Measurements from ENCODE around the gene CAMKMT. TPM values are rescaled to one million over a fixed set of nuclear protein-coding genes. Genes with fewer than 3 reads are reported as not detected.

The CAMKMT gene
- total RNA-seq, 3 donors from 2014 or later = 6.4 to 11.8 (median 10.5) TPM

- Histone ChIP-seq H3K9me3 (no peaks in the 10 kb centered on the region), H3K27me3 (no peaks in the 10 kb centered on the region), H3K4me3 (no peak overlapping the region), H3K4me1 (no peaks in the 10 kb centered on the region), H3K36me3 (peaks cover 3% of the 10 kb centered on the region), H3K27ac (no peak overlapping the region)
- no peak for DNase-seq (ENCODE audit: low spot score in 2 of 2)
- TF ChIP-seq, protein P1, sequence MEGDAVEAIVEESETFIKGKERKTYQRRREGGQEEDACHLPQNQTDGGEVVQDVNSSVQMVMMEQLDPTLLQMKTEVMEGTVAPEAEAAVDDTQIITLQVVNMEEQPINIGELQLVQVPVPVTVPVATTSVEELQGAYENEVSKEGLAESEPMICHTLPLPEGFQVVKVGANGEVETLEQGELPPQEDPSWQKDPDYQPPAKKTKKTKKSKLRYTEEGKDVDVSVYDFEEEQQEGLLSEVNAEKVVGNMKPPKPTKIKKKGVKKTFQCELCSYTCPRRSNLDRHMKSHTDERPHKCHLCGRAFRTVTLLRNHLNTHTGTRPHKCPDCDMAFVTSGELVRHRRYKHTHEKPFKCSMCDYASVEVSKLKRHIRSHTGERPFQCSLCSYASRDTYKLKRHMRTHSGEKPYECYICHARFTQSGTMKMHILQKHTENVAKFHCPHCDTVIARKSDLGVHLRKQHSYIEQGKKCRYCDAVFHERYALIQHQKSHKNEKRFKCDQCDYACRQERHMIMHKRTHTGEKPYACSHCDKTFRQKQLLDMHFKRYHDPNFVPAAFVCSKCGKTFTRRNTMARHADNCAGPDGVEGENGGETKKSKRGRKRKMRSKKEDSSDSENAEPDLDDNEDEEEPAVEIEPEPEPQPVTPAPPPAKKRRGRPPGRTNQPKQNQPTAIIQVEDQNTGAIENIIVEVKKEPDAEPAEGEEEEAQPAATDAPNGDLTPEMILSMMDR (IDR thresholded peaks at IDR 0.05) = no peak
- TF ChIP-seq POLR2A (IDR thresholded peaks at IDR 0.05) (no peak), POLR2AphosphoS5 (IDR thresholded peaks at IDR 0.05) (no peak)
- intact Hi-C loops (cut with DNase I; ENCODE audit: low total_unique reads) = no loop called here
Measured at GRCh38 chr2:44330801-44331200, 30.9 kb upstream of the CAMKMT start.

- intact Hi-C loops (cut with DNase I; ENCODE audit: low total_unique reads) = no loop called here
- no peaks in the 10 kb centered on the region for H3K4me1 ChIP-seq
- TF ChIP-seq POLR2AphosphoS5 (IDR thresholded peaks at IDR 0.05) = no peak
- no peak for TF ChIP-seq POLR2A (IDR thresholded peaks at IDR 0.05)
- TF ChIP-seq, protein P1 (IDR thresholded peaks at IDR 0.05) = no peak
- no peak overlapping the region for H3K4me3 ChIP-seq
- no peaks in the 10 kb centered on the region for H3K27me3 ChIP-seq
- no peak for DNase-seq (ENCODE audit: low spot score in 2 of 2)
- H3K36me3 ChIP-seq = peaks cover 3% of the 10 kb centered on the region
- no peaks in the 10 kb centered on the region for H3K9me3 ChIP-seq
- H3K27ac ChIP-seq = no peak overlapping the region
Measured at GRCh38 chr2:44333994-44334393, 27.8 kb upstream of the CAMKMT start.

- peaks cover 11% of the 10 kb centered on the region for H3K36me3 ChIP-seq
- intact Hi-C loops (cut with DNase I; ENCODE audit: low total_unique reads) = loop anchor here (5.0 kb wide), 1 partner anchor 946 kb away; no protein-coding TSS in a partner anchor
- no peak for TF ChIP-seq POLR2AphosphoS5 (IDR thresholded peaks at IDR 0.05)
- no peak for TF ChIP-seq POLR2A (IDR thresholded peaks at IDR 0.05)
- TF ChIP-seq, protein P1 (IDR thresholded peaks at IDR 0.05) = no peak
Measured at GRCh38 chr2:44335806-44336538, 25.8 kb upstream of the CAMKMT start.

GRCh38 chr2:44342854-44343253, 18.9 kb upstream of the CAMKMT start:
- Histone ChIP-seq H3K27me3 (no peaks in the 10 kb centered on the region), H3K4me1 (no peaks in the 10 kb centered on the region), H3K36me3 (peaks cover 8% of the 10 kb centered on the region), H3K4me3 (no peak overlapping the region), H3K9me3 (no peaks in the 10 kb centered on the region), H3K27ac (no peak overlapping the region)
- TF ChIP-seq, protein P1 (IDR thresholded peaks at IDR 0.05) = no peak
- TF ChIP-seq POLR2AphosphoS5 (IDR thresholded peaks at IDR 0.05) = no peak
- no peak for TF ChIP-seq POLR2A (IDR thresholded peaks at IDR 0.05)
- no peak for DNase-seq (ENCODE audit: low spot score in 2 of 2)
- intact Hi-C loops (cut with DNase I; ENCODE audit: low total_unique reads) = no loop called here

More at GRCh38 chr2:44335806-44336538, 25.8 kb upstream of the CAMKMT start:
- Histone ChIP-seq H3K4me1 (no peaks in the 10 kb centered on the region), H3K27me3 (no peaks in the 10 kb centered on the region), H3K4me3 (no peak overlapping the region), H3K9me3 (no peaks in the 10 kb centered on the region), H3K27ac (no peak overlapping the region)
- DNase-seq (ENCODE audit: low spot score in 2 of 2) = no peak

DNA sequence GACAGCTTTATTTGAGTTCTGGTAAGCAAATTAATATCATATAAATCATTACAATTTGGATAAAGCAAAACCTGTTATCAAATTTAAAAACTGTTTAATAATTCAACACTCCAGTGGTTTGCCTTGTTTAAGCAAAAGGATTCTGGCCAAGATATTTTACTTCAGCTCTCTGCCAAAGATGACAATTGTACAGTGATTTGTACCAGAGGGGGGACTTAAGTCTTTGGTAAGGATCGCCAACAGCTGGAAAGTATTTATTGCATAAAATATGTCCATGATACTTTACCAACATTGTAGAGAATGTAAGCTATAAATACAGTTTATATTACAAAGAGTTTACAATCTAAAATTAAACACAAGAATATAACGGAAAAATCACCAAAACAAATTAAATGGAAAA, 14.2 kb upstream of the CAMKMT start:
- Histone ChIP-seq H3K4me3 (no peak overlapping the region), H3K27me3 (no peaks in the 10 kb centered on the region), H3K9me3 (no peaks in the 10 kb centered on the region), H3K27ac (no peak overlapping the region), H3K4me1 (no peaks in the 10 kb centered on the region), H3K36me3 (no peaks in the 10 kb centered on the region)
- no peak for DNase-seq (ENCODE audit: low spot score in 2 of 2)
- intact Hi-C loops (cut with DNase I; ENCODE audit: low total_unique reads) = loop anchor here (2.0 kb wide), 1 partner anchor 35 kb away; no protein-coding TSS in a partner anchor
- no peak for TF ChIP-seq POLR2A (IDR thresholded peaks at IDR 0.05)
- TF ChIP-seq, protein P1 (IDR thresholded peaks at IDR 0.05) = no peak
- TF ChIP-seq POLR2AphosphoS5 (IDR thresholded peaks at IDR 0.05) = no peak
